GM19240 (cell line): ENCODE measurements around the gene LENEP.

Source experiments
- DNase-seq: peaks from one replicate; pipeline ENCODE4 v3.0.0; 2011; ENCODE audit warnings: low spot score; ENCODE audit not compliant: insufficient read length

The LENEP gene

DNA sequence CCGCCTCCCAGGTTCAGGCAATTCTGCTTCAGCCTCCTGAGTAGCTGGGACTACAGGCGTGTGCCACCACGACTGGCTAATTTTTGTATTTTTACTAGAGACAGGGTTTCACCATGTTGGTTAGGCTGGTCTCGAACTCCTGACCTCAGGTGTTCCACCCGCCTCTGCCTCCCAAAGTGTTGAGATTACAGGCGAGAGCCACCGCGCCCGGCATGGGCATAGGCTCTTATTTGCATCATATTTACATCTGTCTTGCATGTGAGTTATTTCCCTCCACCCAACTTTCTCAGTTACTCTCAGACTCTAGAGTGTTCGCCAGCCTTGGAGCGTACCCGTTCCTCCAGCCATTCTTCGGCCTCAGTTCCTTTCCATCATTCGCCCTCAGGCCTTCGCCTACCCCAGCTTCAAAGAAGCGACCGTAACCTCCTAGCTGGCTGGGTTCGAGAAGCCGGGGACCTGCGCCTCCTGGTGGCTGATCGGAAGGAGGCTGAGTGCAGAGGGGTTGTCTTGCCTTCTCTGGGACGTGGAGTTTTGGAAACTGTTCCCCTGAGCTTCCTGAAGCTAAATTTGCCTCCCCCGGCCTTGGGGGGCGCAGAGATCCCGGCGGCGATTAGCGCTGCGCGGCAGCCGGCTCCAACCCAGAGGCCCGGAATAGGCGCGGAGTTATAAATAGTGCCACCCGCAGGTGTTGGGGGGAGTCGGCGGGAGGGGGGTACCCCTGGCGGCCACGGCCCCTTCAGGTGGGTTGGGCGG is 5.6 kb downstream of the LENEP start:
- peak; percentile 67 for DNase-seq

DNA sequence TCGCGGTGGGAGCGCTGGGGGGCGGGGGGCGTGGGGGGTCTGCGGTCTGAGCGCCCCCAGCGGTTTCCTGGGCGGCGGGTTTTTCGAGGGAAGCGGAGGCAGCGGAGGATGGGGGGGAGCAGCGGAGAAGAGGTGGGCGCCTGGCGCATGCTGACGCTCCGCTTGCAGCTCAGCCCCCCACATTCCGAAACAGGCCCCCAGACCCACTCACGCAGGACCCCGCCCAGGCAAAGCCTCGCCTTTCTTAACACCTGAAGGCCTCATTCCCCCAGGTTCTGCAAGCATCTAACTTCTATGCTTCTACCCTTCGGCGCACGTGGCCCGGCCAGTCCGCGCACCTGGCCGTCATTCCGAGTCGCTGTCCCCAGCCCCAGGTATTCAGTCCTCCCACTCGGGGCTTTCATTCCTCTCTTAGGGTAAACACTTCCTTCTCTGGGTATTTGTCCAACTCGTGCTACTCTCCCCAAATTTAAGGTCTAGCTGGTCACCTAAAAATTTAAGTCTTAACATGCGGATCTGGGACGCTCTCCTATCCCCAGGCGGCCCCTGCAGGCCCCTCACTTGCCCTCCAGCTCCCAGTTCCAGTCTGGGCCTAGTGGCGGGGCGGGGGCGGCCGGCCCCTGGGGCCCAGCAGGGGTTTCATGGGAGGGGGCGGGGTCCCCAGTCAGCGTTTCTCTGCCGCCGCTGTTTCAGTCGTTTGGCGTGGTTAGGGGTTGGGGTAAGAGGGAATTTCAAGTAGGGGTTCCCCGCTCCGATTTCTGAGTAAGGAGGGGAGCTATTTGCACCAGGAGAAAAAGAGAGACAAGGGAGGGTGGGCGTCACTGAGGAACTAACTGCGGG is 6.4 kb downstream of the LENEP start:
- DNase-seq, result no peak

DNA sequence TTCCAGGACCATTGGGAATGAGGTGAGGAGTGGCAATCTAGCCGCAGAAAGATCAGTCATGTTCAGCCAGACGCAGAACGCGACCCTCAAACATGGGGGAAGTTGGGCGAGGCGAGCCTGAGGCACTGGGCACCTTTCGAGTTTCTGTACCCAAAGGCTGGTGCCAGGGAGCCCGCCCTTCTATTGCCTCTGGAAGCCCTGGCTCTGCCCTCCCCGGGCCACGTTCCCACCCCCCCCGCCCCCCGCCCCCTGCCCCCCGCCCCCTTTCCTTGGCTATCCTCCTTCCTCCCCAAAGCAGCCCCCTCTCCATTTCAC is 7.0 kb downstream of the LENEP start:
- no peak for DNase-seq

DNA sequence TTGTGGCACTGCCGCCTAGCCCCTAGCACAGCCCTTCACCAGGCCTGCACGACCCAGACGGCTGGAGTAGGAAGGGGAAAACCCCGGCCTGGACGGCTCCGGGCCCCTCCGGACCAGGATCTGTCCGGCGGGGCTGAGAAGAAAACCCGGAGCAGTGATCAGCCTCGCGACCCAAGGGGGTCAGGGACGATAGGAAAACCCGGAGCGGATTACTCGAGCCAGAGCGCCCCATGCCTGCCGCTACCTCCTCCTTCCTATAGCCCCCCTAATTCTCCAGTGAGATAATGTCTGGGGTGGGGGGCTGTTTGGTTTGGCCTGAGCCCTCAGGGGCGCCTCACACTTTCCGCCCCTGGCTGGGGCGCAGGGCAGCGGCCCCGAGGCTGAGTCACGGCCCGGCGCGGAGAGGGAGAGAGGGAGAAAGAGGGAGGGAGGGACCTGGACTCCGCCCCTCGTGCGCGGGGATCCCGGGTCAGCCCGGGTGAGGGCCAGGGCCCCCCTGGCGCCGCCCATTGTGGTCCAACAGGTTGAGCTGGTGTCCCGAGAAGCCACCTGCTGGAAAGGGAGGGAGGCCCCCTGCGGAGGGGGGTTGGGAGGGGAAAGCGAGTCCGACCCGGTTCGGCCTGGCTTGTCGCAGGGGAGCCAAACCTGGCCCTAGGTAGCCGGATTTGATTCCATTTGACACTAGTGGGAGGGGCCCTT is 7.5 kb downstream of the LENEP start:
- DNase-seq, result peak; percentile 69

DNA sequence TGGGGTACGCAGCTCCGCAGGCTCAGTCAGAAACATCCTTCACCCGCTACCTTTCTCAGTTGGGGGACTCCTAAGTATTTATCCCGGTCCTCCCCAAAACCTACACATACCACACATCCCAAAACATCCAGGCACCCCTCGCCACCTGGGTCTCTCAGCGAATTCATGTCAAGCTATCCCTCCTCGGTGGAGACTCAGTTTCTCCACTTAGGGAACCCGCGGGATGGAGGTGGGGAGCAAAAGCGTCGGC is 8.0 kb downstream of the LENEP start:
- DNase-seq, result no peak

DNA sequence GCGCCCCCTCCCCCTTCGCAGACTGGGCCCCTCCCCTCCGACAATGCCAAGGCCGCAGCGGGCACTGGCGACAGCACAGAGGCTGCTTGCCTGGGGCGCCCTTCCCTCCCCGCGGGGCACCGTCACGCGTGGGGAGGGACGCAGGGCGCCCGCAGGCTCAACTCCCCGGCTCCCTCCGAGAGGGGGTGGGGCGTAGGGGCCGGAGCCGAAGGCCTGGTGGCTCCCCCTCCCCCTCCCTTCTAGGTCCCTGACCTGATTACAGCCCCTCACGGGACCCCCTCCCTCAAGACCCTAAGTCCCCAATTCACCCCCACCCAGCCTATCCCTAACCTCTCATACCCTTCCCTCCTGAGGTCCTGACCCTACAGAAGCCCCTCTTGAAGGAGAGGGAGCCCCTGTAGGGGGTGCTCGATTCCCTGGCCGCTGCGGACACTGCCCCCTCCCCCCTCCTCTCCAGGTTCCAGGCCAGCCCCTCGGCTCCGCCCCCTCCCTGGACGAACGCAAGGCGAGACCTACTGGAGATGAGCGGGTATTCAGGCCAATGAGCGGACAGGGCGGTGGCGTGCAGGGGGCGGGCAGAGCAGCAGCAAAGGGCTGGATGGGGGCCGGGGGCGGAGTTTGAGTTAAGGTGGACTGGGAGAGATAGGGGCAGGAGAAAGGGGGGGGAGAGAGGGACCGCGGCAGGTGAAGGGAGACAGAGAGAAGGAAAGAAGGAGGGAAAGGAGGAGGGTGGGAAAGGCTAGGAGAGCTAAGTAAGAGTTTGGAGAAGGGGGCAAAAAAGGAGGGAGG is 8.5 kb downstream of the LENEP start:
- DNase-seq, result peak; percentile 93

DNA sequence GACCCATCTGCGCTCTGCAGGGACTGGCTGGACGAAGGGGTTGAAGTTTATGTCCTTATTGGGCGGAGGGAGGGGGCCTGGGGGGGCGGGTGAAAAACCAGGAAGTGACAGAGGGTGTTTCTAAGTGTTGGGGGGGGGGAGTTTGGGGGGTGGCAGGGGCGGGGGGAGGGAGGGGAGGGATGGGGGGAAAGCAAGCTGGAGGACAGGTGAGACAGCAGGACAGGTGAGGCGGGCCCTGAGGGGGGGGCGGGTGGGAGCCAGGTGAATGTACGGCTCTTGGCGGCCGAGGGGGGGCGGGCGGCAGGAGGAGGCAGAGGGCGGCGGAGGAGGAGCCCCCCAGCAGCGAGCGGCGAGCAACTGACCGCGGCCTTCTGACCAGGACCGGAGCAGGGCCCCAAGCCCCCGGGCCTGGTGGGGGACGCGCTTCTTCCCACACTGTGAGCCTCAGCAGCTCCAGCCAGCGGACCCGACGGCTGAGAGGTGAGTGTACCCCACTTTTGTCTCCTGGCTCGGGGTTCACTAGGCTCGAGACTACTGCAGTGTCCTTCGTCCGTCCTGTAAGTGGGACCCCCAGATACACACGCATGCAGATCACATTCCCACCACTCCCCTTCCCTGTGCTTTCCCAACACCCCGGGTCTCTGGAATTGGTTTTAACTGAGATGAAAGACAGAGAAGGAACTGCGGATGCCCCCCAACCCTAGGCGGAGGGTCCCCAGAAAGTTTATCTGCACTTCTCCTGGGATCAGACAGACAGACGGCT is 9.3 kb downstream of the LENEP start, which contains the start of gene ZBTB7B:
Gene ZBTB7B (plus strand): TSS at position 339 of the 763 bp plus-strand sequence. CDS start 11,859 bp downstream, outside the sequence.
- DNase-seq, result no peak

DNA sequence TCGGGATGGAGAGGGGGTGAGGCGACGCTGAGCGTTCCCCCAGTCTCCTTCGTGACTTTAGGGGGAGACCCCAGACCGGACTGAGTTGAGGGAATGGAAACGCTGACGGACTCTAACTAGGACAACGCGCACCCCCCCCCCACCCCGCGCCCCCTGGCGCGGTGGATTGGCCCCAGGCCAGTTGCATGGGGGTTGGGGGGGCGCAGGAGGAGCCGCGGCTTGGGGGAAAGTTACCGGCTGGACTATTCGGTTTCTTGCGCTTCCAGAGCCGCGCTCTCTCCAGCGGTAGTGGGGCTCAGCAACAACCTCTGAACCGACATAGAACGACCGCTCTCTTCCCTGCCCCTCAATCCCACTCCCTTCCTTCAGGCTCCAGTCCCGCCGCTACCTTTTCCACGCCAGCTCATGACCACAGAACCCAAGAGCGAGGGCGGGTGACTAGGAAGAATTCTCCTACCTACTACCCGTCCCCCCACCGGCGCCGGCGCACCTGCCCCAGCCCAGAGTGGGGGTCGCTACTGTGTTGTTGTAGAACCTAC is 9.9 kb downstream of the LENEP start:
- DNase-seq, result no peak

DNA sequence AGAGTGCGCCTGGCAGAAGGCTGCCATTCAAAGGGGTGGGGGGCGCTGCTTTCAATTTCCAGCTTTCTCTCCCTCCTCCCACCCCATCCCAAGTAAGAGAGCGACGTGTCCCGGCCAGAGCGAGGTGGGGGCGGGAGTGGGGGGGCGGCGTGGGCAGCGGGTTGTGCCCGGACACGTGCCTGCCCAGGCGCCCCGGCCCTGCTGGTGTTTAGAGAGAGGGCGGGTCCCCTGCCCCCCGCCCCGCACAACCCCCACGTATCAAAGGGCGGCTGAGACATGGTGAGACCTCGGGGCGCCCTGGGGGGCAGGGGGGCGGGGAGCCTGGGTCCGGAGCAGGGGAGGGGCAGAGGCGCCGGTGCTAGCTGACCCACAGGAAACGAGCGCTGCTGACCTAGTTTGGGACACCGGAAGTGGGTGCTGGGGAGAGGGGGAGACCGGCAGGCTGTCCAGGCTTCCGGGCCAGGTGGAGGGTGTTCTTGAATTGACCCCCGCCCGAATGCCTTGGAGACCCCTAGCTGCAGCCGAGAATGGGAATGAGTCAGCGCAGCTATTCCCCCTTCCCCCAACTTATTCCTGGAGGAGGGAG is 10.5 kb downstream of the LENEP start:
- DNase-seq, result no peak

DNA sequence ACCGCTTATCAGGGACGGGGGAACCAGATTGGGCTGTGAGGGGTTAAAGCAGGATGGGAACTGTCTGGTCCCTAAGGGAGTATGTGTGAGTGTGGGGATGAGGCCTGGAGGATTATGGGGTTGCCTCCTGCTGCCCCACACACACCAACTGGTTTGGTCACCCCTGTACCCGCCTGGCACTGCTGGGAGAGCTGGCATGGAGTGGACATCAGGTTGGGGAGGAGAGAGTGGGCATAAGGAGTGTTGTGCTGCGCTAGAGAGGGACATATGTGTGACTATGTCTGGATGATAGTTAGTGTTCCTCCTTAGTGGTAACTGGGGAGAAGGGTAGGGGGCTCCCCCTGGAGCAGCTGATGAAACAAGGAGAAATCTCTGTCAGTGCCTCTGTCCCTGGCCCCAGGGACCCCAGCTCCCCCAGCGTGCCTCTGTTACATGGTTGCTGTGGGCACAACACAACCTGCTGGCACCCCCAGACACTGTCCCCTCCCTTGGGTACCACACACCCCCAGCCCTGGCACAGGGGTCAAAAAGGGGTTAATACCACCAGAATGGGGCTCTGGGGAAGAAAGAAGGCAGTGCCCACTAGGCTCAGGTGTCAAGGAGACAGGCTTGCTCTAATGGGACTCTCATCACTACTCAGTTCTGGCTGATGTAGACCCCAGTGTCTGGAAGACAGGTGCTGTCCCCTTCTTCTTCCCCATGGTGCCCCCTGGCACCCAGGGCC is 11.1 kb downstream of the LENEP start:
- no peak for DNase-seq

DNA sequence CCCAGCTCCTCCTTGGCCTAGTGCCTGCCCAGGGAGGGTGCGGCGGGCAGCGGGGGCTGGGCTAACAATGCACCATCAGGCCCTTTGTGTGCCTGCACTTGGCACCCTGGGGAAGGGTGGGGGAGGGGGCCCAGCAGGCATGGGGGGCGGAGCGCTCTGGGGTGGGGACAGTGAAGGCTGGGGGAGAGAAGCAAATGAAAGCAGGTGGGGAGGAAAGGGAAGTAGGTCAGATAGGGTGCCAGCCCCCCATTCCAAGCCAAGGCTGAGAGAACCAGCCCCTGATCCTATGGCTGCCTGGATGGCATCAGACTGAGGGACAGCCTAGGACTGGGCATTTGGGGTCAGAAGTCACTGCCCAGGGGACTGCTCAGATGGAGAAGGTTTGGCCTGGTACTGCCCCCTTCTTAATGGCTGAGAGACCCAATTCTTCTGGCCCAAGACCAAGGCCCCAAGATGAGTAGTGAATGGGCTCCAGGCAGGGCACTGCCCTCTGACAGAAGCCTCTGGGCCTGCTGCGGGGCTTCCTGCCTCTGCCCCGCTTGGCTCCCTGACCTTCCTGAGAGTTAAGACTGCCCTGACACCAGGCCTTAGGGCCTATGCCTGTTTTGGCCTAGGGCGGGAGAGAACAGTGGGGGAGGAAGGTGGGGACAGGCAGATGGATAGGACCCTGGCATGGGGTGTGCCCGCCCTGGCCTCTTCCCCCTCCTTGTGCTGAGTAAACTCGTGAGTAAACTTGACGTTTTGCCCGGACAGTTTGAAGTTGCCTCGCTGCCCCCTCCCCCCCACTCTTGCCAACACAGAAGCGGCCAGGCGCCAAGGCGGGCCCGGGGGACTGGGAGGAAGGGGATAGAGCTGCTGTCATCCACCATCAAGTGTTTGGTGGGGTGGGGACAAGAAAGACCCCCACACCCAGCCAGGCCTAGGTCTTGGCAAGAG is 12.0 kb downstream of the LENEP start:
- no peak for DNase-seq

DNA sequence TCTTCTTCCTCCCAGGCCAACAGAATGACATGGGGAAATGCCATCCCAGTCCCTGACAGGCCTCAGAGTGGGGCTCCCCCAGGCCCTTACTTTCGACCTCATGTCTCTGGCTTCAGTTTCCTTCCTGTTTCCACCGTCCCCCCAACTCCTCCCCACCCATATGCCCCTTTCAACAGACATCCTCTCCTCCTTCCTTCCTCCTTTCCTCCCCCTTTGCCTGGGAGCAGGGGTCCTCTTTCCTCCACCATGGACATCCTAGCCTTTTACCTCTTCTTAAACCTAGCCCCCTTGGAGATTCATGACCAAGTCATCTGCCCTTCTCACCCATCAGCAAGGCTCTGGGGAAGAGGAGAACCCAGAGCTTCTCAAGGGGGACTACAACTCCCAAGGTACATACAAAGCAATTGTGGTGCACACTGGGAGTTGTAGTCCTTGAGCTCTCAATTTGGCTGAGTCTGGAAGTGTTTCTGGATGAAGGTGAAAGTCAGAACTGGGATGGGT is 13.3 kb downstream of the LENEP start:
- DNase-seq, result no peak

DNA sequence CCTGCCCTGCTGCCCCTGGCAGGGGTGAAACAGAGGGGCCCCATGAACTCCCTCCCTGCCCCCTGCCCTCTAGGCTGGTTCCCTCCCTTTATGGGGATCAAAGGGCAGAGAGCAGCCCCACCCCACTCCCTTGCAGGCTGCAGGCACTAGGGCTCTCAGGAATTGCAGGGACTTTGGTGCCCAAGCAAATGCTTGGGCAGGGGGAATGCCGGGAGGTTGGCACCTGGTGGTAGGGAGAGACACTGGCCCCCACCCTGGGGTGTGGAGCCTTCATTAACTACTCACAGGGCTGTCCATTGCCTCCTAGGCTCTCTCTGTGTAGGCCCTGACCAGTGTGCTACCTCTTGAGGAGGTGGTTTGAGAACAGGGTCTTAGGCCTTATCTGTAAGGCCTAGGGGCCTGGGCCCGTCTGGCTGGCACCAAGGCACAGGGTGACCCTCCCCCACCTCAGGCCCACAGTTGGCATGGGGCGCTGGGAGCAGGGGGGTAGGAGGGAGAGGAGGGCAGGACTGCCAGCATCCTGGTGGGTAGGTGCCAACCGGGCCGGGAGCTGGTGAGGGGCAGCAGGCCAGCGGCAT is 14.0 kb downstream of the LENEP start:
- no peak for DNase-seq

DNA sequence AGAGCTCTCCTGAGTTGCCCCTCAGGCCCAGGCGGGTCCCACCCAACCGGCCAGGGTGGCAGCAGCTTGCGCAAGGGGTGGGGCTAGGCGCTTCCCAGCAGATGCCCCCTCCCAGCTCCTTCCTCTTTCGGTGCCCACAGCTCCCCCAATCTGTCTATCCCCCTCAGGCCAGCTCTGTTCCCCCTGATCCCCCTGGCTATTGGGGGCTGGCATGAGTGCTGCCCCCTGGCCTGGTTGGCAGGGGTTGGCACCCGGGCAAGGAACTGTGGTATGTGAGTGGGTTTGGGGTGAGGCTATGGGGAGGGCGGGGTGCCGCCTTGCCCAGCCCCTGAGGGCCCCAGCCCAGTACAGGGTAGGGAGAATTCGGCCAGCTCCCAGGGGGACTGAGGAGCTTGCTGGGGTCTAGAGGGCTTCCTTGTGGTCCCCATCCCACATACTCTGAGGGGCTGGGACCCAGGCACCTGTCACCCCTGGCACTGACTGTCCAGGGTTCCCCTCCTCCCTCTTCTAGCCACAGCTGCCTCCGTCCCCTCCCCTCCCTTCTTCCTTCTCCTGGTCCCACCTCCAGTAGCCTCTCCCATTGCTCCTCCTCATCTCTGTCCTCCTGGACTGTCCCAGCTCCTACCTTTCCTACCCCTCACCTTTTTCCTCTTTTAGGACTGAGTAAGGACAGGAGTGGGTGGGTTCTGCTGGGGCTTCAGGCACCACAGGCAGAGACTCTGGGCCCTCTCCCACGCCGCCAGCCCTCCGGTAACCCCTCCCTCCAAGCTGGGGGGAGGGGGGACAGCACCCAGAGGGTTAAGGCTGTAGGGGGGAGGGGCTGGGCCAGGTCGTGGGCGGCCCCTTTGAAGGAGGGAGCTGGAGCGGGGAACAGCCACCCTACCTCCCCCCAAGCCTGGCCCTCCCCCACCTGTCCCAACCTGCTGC is 14.9 kb downstream of the LENEP start:
- DNase-seq, result no peak

DNA sequence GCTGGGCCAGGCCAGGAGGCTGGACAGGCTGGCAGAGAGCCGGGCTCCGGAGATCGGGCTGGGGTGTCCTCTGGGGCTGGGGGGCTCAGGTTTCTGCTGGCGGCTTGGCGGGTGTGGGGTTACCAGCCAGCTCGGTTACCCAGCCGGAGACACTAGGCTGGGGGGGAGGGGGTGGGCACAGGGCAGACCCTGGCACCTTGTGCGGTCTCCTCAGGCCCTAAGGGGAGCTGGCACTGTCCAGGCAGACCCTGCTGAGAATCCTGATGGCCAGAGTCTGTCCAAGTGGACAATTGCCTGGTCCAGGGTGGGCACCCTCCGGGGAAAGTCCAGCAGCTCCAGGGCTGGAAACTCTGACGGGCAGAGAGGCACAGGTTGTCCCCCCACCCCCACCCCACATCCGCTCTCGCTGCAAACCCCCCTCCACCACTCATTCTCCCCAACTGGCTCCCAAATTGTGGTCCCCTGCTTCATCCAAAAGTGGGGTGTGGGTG is 15.9 kb downstream of the LENEP start:
- no peak for DNase-seq

DNA sequence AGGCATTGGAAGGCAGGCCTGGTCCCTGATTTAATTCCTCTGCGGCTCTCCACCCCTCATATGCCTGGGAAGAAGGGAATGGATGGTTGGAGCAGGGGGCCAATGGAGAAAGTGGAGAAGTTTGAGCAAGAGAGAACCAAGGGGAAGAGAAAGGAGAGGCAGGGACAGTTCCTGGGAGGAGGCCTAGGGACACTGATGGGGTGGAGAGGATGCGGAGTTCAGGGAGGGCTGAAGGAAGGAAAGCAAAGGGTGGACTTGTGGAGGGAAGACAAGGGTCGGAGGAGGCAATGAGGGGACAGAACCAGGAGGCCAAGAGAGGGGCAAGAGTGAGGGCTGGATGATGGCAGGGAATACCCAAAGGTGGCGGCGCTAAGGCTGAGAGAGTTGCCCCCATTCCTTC is 16.4 kb downstream of the LENEP start:
- no peak for DNase-seq
